Measurements from ENCODE around the gene PIAS2.
"Not testable (repeated sequence)": the region's sequence is repeated elsewhere in the genome, so short reads cannot be mapped to it uniquely, and the experiment has no call there.

PIAS2 gene

GRCh38 chr18:46829531-46829930 lies 87.8 kb downstream of the PIAS2 start:
- no peak for FAIRE-seq
- TF ChIP-seq PAX5 (IDR thresholded peaks at IDR 0.05; ENCODE audit: insufficient read depth, low read length, severe bottlenecking) (no peak), POLR2A (IDR thresholded peaks at IDR 0.05; ENCODE audit: low read depth, low read length) (no peak), POU2F2 (IDR thresholded peaks at IDR 0.05; ENCODE audit: low read depth, low read length) (no peak), POLR2AphosphoS5 (IDR thresholded peaks at IDR 0.05; ENCODE audit: low read depth, low read length) (no peak), TAF1 (IDR thresholded peaks at IDR 0.05; ENCODE audit: low read depth, low read length) (no peak), SPI1 (IDR thresholded peaks at IDR 0.05; ENCODE audit: low read depth, low read length) (no peak)
- DNase-seq (ENCODE audit: insufficient read length, low spot score) = no peak

GRCh38 chr18:46821856-46822711 lies 95.2 kb downstream of the PIAS2 start:
- no peak for FAIRE-seq
- no peak for DNase-seq (ENCODE audit: insufficient read length, low spot score)
- TF ChIP-seq SPI1 (IDR thresholded peaks at IDR 0.05; ENCODE audit: low read depth, low read length) = no peak

GRCh38 chr18:46820863-46821262 lies 96.4 kb downstream of the PIAS2 start:
- DNase-seq (ENCODE audit: insufficient read length, low spot score) (no peak), FAIRE-seq (no peak)
- TF ChIP-seq POU2F2 (IDR thresholded peaks at IDR 0.05; ENCODE audit: low read depth, low read length) (no peak), POLR2AphosphoS5 (IDR thresholded peaks at IDR 0.05; ENCODE audit: low read depth, low read length) (no peak), PAX5 (IDR thresholded peaks at IDR 0.05; ENCODE audit: insufficient read depth, low read length, severe bottlenecking) (no peak)

- no peak for DNase-seq (ENCODE audit: insufficient read length, low spot score)
- no peak for TF ChIP-seq SPI1 (IDR thresholded peaks at IDR 0.05; ENCODE audit: low read depth, low read length)
- TF ChIP-seq POLR2AphosphoS5 (IDR thresholded peaks at IDR 0.05; ENCODE audit: low read depth, low read length) = no peak
- TF ChIP-seq TAF1 (IDR thresholded peaks at IDR 0.05; ENCODE audit: low read depth, low read length) = no peak
- no peak for TF ChIP-seq POU2F2 (IDR thresholded peaks at IDR 0.05; ENCODE audit: low read depth, low read length)
- no peak for TF ChIP-seq PAX5 (IDR thresholded peaks at IDR 0.05; ENCODE audit: insufficient read depth, low read length, severe bottlenecking)
- TF ChIP-seq POLR2A (IDR thresholded peaks at IDR 0.05; ENCODE audit: low read depth, low read length) = no peak
- no peak for FAIRE-seq
These were observed 101.6 kb downstream of the PIAS2 start for GRCh38 chr18:46815661-46816060.

GRCh38 chr18:46814399-46814798 lies 102.9 kb downstream of the PIAS2 start:
- DNase-seq (ENCODE audit: insufficient read length, low spot score) (no peak), FAIRE-seq (no peak)
- TF ChIP-seq POLR2A (IDR thresholded peaks at IDR 0.05; ENCODE audit: low read depth, low read length) (no peak), POLR2AphosphoS5 (IDR thresholded peaks at IDR 0.05; ENCODE audit: low read depth, low read length) (no peak), POU2F2 (IDR thresholded peaks at IDR 0.05; ENCODE audit: low read depth, low read length) (no peak), PAX5 (IDR thresholded peaks at IDR 0.05; ENCODE audit: insufficient read depth, low read length, severe bottlenecking) (no peak), TAF1 (IDR thresholded peaks at IDR 0.05; ENCODE audit: low read depth, low read length) (no peak), SPI1 (IDR thresholded peaks at IDR 0.05; ENCODE audit: low read depth, low read length) (no peak)

GRCh38 chr18:46812311-46812710 lies 105.0 kb downstream of the PIAS2 start:
- TF ChIP-seq PAX5 (IDR thresholded peaks at IDR 0.05; ENCODE audit: insufficient read depth, low read length, severe bottlenecking) (no peak), POLR2AphosphoS5 (IDR thresholded peaks at IDR 0.05; ENCODE audit: low read depth, low read length) (no peak), TAF1 (IDR thresholded peaks at IDR 0.05; ENCODE audit: low read depth, low read length) (no peak), POLR2A (IDR thresholded peaks at IDR 0.05; ENCODE audit: low read depth, low read length) (no peak)
- no peak for DNase-seq (ENCODE audit: insufficient read length, low spot score)
- no peak for FAIRE-seq

- no peak for DNase-seq (ENCODE audit: insufficient read length, low spot score)
- TF ChIP-seq POLR2AphosphoS5 (IDR thresholded peaks at IDR 0.05; ENCODE audit: low read depth, low read length) (no peak), POLR2A (IDR thresholded peaks at IDR 0.05; ENCODE audit: low read depth, low read length) (no peak), TAF1 (IDR thresholded peaks at IDR 0.05; ENCODE audit: low read depth, low read length) (no peak), POU2F2 (IDR thresholded peaks at IDR 0.05; ENCODE audit: low read depth, low read length) (no peak), PAX5 (IDR thresholded peaks at IDR 0.05; ENCODE audit: insufficient read depth, low read length, severe bottlenecking) (no peak), SPI1 (IDR thresholded peaks at IDR 0.05; ENCODE audit: low read depth, low read length) (no peak)
- no peak for FAIRE-seq
These were observed 106.8 kb downstream of the PIAS2 start for GRCh38 chr18:46810481-46811000.

GRCh38 chr18:46809145-46809544 lies 108.2 kb downstream of the PIAS2 start:
- FAIRE-seq (no peak), DNase-seq (ENCODE audit: insufficient read length, low spot score) (no peak)
- no peak for TF ChIP-seq POU2F2 (IDR thresholded peaks at IDR 0.05; ENCODE audit: low read depth, low read length)
- TF ChIP-seq TAF1 (IDR thresholded peaks at IDR 0.05; ENCODE audit: low read depth, low read length) = no peak
- no peak for TF ChIP-seq POLR2A (IDR thresholded peaks at IDR 0.05; ENCODE audit: low read depth, low read length)
- TF ChIP-seq PAX5 (IDR thresholded peaks at IDR 0.05; ENCODE audit: insufficient read depth, low read length, severe bottlenecking) = no peak
- TF ChIP-seq POLR2AphosphoS5 (IDR thresholded peaks at IDR 0.05; ENCODE audit: low read depth, low read length) = no peak
- no peak for TF ChIP-seq SPI1 (IDR thresholded peaks at IDR 0.05; ENCODE audit: low read depth, low read length)

GRCh38 chr18:46795945-46796344 lies 121.4 kb downstream of the PIAS2 start:
- not testable (repeated sequence) for DNase-seq (ENCODE audit: insufficient read length, low spot score); FAIRE-seq

- DNase-seq (ENCODE audit: insufficient read length, low spot score) = no peak
- no peak for TF ChIP-seq PAX5 (IDR thresholded peaks at IDR 0.05; ENCODE audit: insufficient read depth, low read length, severe bottlenecking)
- no peak for TF ChIP-seq TAF1 (IDR thresholded peaks at IDR 0.05; ENCODE audit: low read depth, low read length)
- TF ChIP-seq POLR2A (IDR thresholded peaks at IDR 0.05; ENCODE audit: low read depth, low read length) = no peak
- TF ChIP-seq SPI1 (IDR thresholded peaks at IDR 0.05; ENCODE audit: low read depth, low read length) = no peak
- no peak for TF ChIP-seq POLR2AphosphoS5 (IDR thresholded peaks at IDR 0.05; ENCODE audit: low read depth, low read length)
- TF ChIP-seq POU2F2 (IDR thresholded peaks at IDR 0.05; ENCODE audit: low read depth, low read length) = no peak
- no peak for FAIRE-seq
These were observed 122.7 kb downstream of the PIAS2 start for GRCh38 chr18:46794607-46795006.

Data from GM12891 (cell line).